Sigmoid colon (tissue), 7 donors: Measurements from ENCODE around the gene SLAMF1. TPM values are rescaled to one million over a fixed set of nuclear protein-coding genes. Genes with fewer than 3 reads are reported as not detected.
A peak's percentile ranks its signal among the peaks of the same experiment; 100 is the strongest.

Experiments used
- DNase-seq: peaks from one replicate; pipeline ENCODE4 v3.0.0-alpha.2; 2019
- H3K27ac ChIP-seq, 4 donors: fragments of 200-600 bp; sonication (generic); one replicate each; pipeline ENCODE4 v1.5.1; 2016 to 2019; ENCODE audit warnings: mild to moderate bottlenecking in 1 of 4
- H3K27me3 ChIP-seq, 3 donors: fragments of 200-600 bp; sonication (generic); one replicate each; pipeline ENCODE4 v1.5.1; 2019; ENCODE audit warnings: mild to moderate bottlenecking in 1 of 3
- H3K36me3 ChIP-seq, 4 donors: fragments of 200-600 bp; sonication (generic); one replicate each; pipeline ENCODE4 v1.5.1; 2016 to 2019
- H3K4me1 ChIP-seq, 4 donors: fragments of 200-600 bp; sonication (generic); one replicate each; pipeline ENCODE4 v1.5.1; 2017 to 2019
- H3K4me3 ChIP-seq, 4 donors: fragments of 200-600 bp; sonication (generic); one replicate each; pipeline ENCODE4 v1.5.1; 2017 to 2019; ENCODE audit warnings: mild to moderate bottlenecking in 2 of 4, moderate library complexity in 1 of 4
- H3K9me3 ChIP-seq, 4 donors: fragments of 200-600 bp in 3 of 4; sonication (generic) in 3 of 4; one replicate each; pipeline versions ENCODE4 v1.5.1 to v1.6.1; 2013 to 2019
- EP300 ChIP-seq, 4 donors: sonication (generic); formaldehyde crosslinking; IDR thresholded peaks; one replicate each; pipeline ENCODE4 v1.6.1; 2017; ENCODE audit warnings: antibody characterized with exemption in 4 of 4
- POLR2A ChIP-seq, 2 donors: fragments of 450-650 bp; IDR thresholded peaks; one replicate each; pipeline ENCODE4 v1.6.1; 2016; ENCODE audit warnings: antibody characterized with exemption in 2 of 2, mild to moderate bottlenecking in 2 of 2, moderate library complexity in 2 of 2
- POLR2AphosphoS5 ChIP-seq, 4 donors: sonication (generic); formaldehyde crosslinking; IDR thresholded peaks; one replicate each; pipeline ENCODE4 v1.6.1; 2017; ENCODE audit warnings: antibody characterized with exemption in 4 of 4
- WGBS, 2 donors: extraction: QIAGEN DNeasy Blood & Tissue Kit; methylation state at CpG; one replicate each; pipeline ENCODE4 v1.1.7; 2013; 5-methylcytosine and 5-hydroxymethylcytosine counted together
- intact Hi-C: fragments of 100-400 bp; cut with DNase I; formaldehyde crosslinking; loops from one replicate; pipeline ENCODE4 v1.15.1; 2023
- polyA plus RNA-seq, 3 donors: library from polyadenylated mRNA; stranded (reverse); fragments of 200-250 nt; gene quantifications; one replicate each; pipeline ENCODE4 v1.2.3, GENCODE V29; 2013
- total RNA-seq, 4 donors: library from RNA; depleted of rRNA; stranded (reverse); fragments of >200 nt; gene quantifications; one replicate each; pipeline ENCODE4 v1.1.0, GENCODE V29; 2016
- TF ChIP-seq, protein P1 (sequence below), 4 experiments: fragments of 450-650 bp in 3 of 4; fragments of 200-600 bp in 1 of 4; IDR thresholded peaks; one replicate each; pipeline ENCODE4 v1.5.1; 2016 to 2019; ENCODE audit warnings: antibody characterized with exemption in 4 of 4, mild to moderate bottlenecking in 3 of 4, moderate library complexity in 2 of 4
- donor health status: healthy with polysubstance abuse.
- donor health status: Bipolar disorder and iron deficiency.
- donor health status: healthy.

Gene SLAMF1
- total and polyA plus RNA-seq, 7 donors = under 0.01 to 6.1 (median 0.28) TPM; not detected in 2

DNA sequence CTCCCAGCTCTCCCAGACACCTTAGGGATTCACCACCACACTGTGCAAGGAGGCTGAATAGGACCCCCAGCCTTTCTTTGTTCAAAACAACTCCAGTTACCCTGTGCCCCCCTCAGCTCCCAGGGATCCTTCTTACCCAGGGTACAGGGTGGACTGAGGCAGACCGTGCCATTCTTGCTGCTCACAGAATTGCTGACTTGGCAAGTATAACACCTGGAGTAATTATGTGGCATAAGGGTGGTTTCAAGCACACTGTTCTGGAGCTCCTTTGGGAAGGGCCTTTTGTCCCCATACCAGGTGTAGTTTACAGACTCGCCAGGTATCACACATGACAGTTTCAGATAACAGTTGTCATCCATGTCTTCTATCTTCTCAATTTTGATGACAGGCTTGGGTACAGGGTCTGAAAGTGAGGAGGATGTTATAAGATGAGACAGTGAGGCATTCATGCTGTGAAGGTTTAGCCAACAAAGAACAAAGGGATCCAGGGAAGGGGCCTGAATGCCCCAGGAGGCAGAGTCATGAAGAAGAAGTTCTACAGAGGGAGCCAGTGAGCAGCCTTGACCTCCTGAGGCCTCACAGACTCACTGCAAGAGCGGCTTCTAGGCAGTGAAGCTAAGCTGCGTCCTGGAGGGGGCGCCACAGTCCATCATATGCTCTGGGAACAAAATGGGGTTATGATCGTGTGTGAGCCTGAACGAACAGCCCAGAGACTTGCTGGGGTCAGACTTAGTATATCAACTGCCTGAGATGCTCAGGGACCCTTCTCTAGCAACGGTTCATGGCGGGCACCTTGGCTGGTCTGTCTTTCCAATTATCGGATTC lies 34.4 kb upstream of the SLAMF1 start:
- Histone ChIP-seq H3K36me3 (no peaks in the 10 kb centered on the region), H3K27me3 (no peaks in the 10 kb centered on the region), H3K4me1 (no peaks in the 10 kb centered on the region), H3K27ac (no peak overlapping the region), H3K9me3 (no peaks in the 10 kb centered on the region), H3K4me3 (no peak overlapping the region)
- DNase-seq = peak; percentile 70
- TF ChIP-seq, protein P1, sequence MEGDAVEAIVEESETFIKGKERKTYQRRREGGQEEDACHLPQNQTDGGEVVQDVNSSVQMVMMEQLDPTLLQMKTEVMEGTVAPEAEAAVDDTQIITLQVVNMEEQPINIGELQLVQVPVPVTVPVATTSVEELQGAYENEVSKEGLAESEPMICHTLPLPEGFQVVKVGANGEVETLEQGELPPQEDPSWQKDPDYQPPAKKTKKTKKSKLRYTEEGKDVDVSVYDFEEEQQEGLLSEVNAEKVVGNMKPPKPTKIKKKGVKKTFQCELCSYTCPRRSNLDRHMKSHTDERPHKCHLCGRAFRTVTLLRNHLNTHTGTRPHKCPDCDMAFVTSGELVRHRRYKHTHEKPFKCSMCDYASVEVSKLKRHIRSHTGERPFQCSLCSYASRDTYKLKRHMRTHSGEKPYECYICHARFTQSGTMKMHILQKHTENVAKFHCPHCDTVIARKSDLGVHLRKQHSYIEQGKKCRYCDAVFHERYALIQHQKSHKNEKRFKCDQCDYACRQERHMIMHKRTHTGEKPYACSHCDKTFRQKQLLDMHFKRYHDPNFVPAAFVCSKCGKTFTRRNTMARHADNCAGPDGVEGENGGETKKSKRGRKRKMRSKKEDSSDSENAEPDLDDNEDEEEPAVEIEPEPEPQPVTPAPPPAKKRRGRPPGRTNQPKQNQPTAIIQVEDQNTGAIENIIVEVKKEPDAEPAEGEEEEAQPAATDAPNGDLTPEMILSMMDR (IDR thresholded peaks at IDR 0.05) = peak in 2 of 4 experiments; percentile 15 to 21
- TF ChIP-seq EP300 (IDR thresholded peaks at IDR 0.05) = no peak
- TF ChIP-seq POLR2A (IDR thresholded peaks at IDR 0.05) = no peak
- TF ChIP-seq POLR2AphosphoS5 (IDR thresholded peaks at IDR 0.05) = no peak
- WGBS, 2 donors = 54 to 58% methylated on average over 10 of the region's 10 CpGs
- intact Hi-C loops = no loop called here

DNA sequence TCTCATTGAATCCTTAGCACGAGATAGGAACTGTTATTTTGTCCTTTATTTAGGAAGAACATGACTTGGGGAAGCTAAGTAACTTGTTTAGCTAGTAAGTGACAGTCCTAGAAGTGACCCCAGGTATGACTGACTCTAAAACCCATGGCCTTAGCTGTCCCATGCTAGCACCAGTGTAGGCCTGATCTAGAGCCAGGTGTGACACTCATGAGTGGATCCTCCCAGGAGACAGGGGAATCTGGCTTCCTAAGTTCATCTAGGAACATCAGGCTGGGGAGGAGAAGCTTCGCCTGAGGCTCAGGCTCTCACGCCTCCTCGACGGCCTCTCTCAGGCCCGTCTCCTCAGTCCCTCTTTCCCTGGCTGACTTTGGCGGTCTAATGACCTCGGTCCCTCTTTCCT lies 33.6 kb upstream of the SLAMF1 start:
- WGBS, 2 donors = 92 to 94% methylated on average over 8 of the region's 8 CpGs
- no peak for DNase-seq

DNA sequence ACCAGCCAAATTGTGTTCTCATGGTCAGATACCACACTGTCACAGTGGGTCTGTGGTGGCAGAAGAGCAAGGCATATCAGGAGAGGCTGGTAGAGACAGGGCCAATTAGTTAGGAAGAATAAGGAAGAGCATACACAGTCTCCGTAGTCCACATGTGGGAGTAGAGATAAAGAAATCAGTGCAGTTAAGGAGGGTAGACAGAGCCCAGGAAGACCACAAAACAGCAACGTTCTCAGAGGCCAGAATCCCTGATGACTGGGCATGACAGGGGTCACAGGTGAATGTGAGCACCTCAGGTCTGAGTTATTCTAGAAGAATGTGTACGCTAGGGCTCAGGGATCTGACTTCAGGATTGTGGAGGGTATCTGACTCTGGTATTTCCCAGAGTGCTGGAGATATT lies 33.0 kb upstream of the SLAMF1 start:
- H3K9me3 ChIP-seq = no peaks in the 10 kb centered on the region
- 83 to 84% methylated on average over 3 of the region's 3 CpGs for WGBS, 2 donors
- DNase-seq = no peak
- intact Hi-C loops = no loop called here
- H3K4me1 ChIP-seq = no peaks in the 10 kb centered on the region
- H3K36me3 ChIP-seq = no peaks in the 10 kb centered on the region
- no peak overlapping the region for H3K27ac ChIP-seq
- H3K4me3 ChIP-seq = no peak overlapping the region
- H3K27me3 ChIP-seq = no peaks in the 10 kb centered on the region
- TF ChIP-seq POLR2AphosphoS5 (IDR thresholded peaks at IDR 0.05) (no peak), EP300 (IDR thresholded peaks at IDR 0.05) (no peak), POLR2A (IDR thresholded peaks at IDR 0.05) (no peak)
- TF ChIP-seq, protein P1 (IDR thresholded peaks at IDR 0.05) = no peak

More for the DNA sequence above, 33.6 kb upstream of the SLAMF1 start:
- Histone ChIP-seq H3K9me3 (no peaks in the 10 kb centered on the region), H3K4me3 (no peak overlapping the region), H3K36me3 (no peaks in the 10 kb centered on the region), H3K27ac (no peak overlapping the region), H3K4me1 (no peaks in the 10 kb centered on the region), H3K27me3 (no peaks in the 10 kb centered on the region)
- intact Hi-C loops = no loop called here
- TF ChIP-seq POLR2A (IDR thresholded peaks at IDR 0.05) (no peak), EP300 (IDR thresholded peaks at IDR 0.05) (no peak), POLR2AphosphoS5 (IDR thresholded peaks at IDR 0.05) (no peak)
- TF ChIP-seq, protein P1 (IDR thresholded peaks at IDR 0.05) = no peak

DNA sequence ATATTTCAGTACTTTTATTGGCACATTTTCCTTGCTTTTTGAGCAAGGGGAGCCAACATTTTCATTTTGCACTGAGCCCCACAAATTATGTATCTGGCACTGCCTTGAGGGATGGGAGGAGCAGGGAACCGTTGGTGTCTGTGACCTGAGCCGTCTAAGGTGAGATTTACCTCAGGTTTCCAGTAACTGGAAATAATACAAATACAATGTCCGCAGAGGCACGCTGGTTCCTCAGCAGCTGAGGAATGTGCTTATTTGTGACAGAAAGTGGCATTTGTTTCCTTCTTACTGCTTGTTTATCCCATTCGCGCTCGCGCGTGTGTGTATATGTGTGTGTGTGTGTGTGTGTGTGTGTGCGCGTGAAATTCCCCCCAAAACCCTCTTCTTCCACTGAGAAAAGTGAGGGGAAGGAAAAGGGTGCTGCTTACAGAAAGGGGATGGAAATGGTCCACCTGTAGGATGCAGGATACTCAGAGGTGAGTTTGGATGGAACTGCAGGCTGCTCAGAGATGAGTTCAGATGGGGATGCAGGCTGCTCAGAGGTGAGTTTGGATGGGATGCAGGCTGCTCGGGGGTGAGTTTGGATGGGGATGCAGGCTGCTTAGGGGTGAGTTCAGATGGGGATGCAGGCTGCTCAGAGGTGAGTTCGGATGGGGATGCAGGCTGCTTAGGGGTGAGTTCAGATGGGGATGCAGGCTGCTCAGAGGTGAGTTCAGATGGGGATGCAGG lies 30.2 kb upstream of the SLAMF1 start:
- intact Hi-C loops = no loop called here
- no peak overlapping the region for H3K27ac ChIP-seq
- no peaks in the 10 kb centered on the region for H3K4me1 ChIP-seq
- no peaks in the 10 kb centered on the region for H3K9me3 ChIP-seq
- no peaks in the 10 kb centered on the region for H3K27me3 ChIP-seq
- no peaks in the 10 kb centered on the region for H3K36me3 ChIP-seq
- WGBS, 2 donors = 76 to 80% methylated on average over 13 of the region's 13 CpGs
- TF ChIP-seq, protein P1 (IDR thresholded peaks at IDR 0.05) = no peak
- TF ChIP-seq POLR2A (IDR thresholded peaks at IDR 0.05) (no peak), POLR2AphosphoS5 (IDR thresholded peaks at IDR 0.05) (no peak), EP300 (IDR thresholded peaks at IDR 0.05) (no peak)
- DNase-seq = no peak
- H3K4me3 ChIP-seq = no peak overlapping the region
